K562 (cell line): ENCODE data around the gene JPH2. TPM values are rescaled to one million over a fixed set of nuclear protein-coding genes. Genes with fewer than 3 reads are reported as not detected.

Experiments used
- ATAC-seq: fragments of 200-7000 bp; cut with Tn5 transposase; 3 replicates; pipeline ENCODE4 v1.9.1; 2020; ENCODE audit warnings: moderate library complexity
- BruUV-seq: library from RNA; stranded (reverse); fragments of 400-500 nt; replicated peaks from 2 replicates; lab custom pipeline; 2021; lab: Mats Ljungman, UMichigan
- CTCF ChIA-PET: fragments of 300-600 bp; formaldehyde crosslinking; extraction: SDS; loops from one replicate; lab custom pipeline; 2021; ENCODE audit warnings: low intra/inter-chr PET ratio; lab: Yijun Ruan, JAX
- POLR2A ChIA-PET: fragments of 300-600, 350-650 bp; sonication (Branson Sonifier 250); formaldehyde crosslinking; extraction: SDS; loops from one replicate; lab custom pipeline; 2021; ENCODE audit warnings: antibody characterized with exemption, inconsistent platforms; lab: Yijun Ruan, JAX
- DNase-seq, 4 experiments: peaks; one replicate each; pipeline versions ENCODE4 v3.0.0 to v3.0.0-alpha.2; 2011 to 2018; ENCODE audit warnings: low spot score in 3 of 4, mixed read lengths in 3 of 4; ENCODE audit errors: extremely low read depth in 1 of 4
- FAIRE-seq: peaks from 2 replicates; lab custom pipeline; 2011; peaks lifted over from hg19 to GRCh38; lab: Jason Lieb, UNC
- H2AFZ ChIP-seq: 2 replicates; pipeline ENCODE4 v1.6.0; 2011; ENCODE audit warnings: low read depth, low read length, control low read depth, inconsistent platforms
- H3K27ac ChIP-seq: fragments of 200-600 bp; 3 replicates; pipeline ENCODE4 v1.8.0; 2011; ENCODE audit warnings: low read depth, mild to moderate bottlenecking, control low read depth, inconsistent platforms, low read length, moderate library complexity, mixed read lengths; ENCODE audit errors: extremely low read depth
- H3K27me3 ChIP-seq, 2 experiments: fragments of 300-600 bp in 1 of 2; 2 replicates in 1 of 2; 3 replicates in 1 of 2; pipeline versions ENCODE4 v1.6.0 to v1.8.0; 2011; ENCODE audit warnings: inconsistent platforms in 2 of 2, low read length in 2 of 2, mild to moderate bottlenecking in 1 of 2, mixed read lengths in 1 of 2, moderate library complexity in 1 of 2; ENCODE audit not compliant: control insufficient read depth in 2 of 2, insufficient read depth in 2 of 2
- H3K36me3 ChIP-seq: fragments of 300-600 bp; 3 replicates; pipeline ENCODE4 v1.8.0; 2011; ENCODE audit warnings: mild to moderate bottlenecking, low read length, inconsistent platforms; ENCODE audit not compliant: control insufficient read depth, insufficient read depth
- H3K4me1 ChIP-seq, 2 experiments: fragments of 200-600 bp in 1 of 2; replicated peaks in 1 of 2; 2 replicates in 1 of 2; 3 replicates in 1 of 2; pipeline versions ENCODE4 v1.5.1 to v1.8.0; 2011; ENCODE audit warnings: inconsistent platforms in 2 of 2, low read length in 2 of 2, mild to moderate bottlenecking in 1 of 2, mixed read lengths in 1 of 2, moderate library complexity in 1 of 2; ENCODE audit not compliant: control insufficient read depth in 2 of 2, insufficient read depth in 2 of 2
- H3K4me2 ChIP-seq: 2 replicates; pipeline ENCODE4 v1.6.1; 2011; ENCODE audit warnings: low read length, control low read depth, inconsistent platforms, mixed read lengths; ENCODE audit not compliant: insufficient read depth
- H3K4me3 ChIP-seq: fragments of 200-600 bp; sonication (generic), shearing (Covaris generic); 2 replicates; pipeline ENCODE4 v1.5.1; 2016; ENCODE audit warnings: control low read depth, inconsistent platforms
- H3K79me2 ChIP-seq: fragments of 200-600 bp; 3 replicates; pipeline ENCODE4 v1.8.0; 2011; ENCODE audit warnings: low read length, inconsistent platforms; ENCODE audit not compliant: control insufficient read depth, insufficient read depth
- H3K9ac ChIP-seq, 2 experiments: 2 replicates each; pipeline versions ENCODE4 v1.6.0 to v1.6.1; 2011; ENCODE audit warnings: low read depth in 2 of 2, low read length in 2 of 2, control low read depth in 1 of 2, inconsistent platforms in 1 of 2, mild to moderate bottlenecking in 1 of 2, mixed read lengths in 1 of 2; ENCODE audit not compliant: insufficient read depth in 1 of 2
- H3K9me1 ChIP-seq: one replicate; pipeline ENCODE4 v1.6.0; 2011; ENCODE audit warnings: inconsistent platforms, mild to moderate bottlenecking, low read length, moderate library complexity; ENCODE audit not compliant: control insufficient read depth, insufficient read depth
- H3K9me3 ChIP-seq: replicated peaks from 2 replicates; pipeline ENCODE4 v1.5.1; 2011; ENCODE audit warnings: low read depth, low read length, inconsistent platforms; ENCODE audit not compliant: control insufficient read depth, insufficient read depth
- H4K20me1 ChIP-seq: replicated peaks from 2 replicates; pipeline ENCODE4 v1.6.1; 2011; ENCODE audit warnings: low read length, inconsistent platforms, mixed read lengths; ENCODE audit not compliant: control insufficient read depth, insufficient read depth
- RNF2 ChIP-seq: sonication (generic); IDR thresholded peaks from 2 replicates; pipeline ENCODE4 v1.6.1; 2016
- ZNF764 ChIP-seq: fragments of 250-450 bp; sonication (Bioruptor Pico); IDR thresholded peaks from 2 replicates; pipeline ENCODE4 v1.4.0; 2020; ENCODE audit warnings: low read depth, mild to moderate bottlenecking, moderate library complexity
- WGBS: fragments of 100-300 bp; shearing (Covaris generic); methylation state at CpG from one replicate; pipeline ENCODE4 v1.1.6; 2016; ENCODE audit warnings: low coverage, mixed read lengths; ENCODE audit not compliant: insufficient coverage; ENCODE audit errors: missing lambda C conversion rate; 5-methylcytosine and 5-hydroxymethylcytosine counted together
- in situ Hi-C: fragments of 300-500 bp; cut with MboI; formaldehyde crosslinking; loops from 4 replicates; pipeline ENCODE4 v1.15.0; 2018; ENCODE audit warnings: inconsistent platforms, mixed read lengths
- intact Hi-C: fragments of 100-400 bp; cut with micrococcal nuclease; formaldehyde crosslinking; loops from 2 replicates; pipeline ENCODE4 v1.14.2; 2022
- polyA plus RNA-seq, 8 experiments: library from polyadenylated mRNA; depleted of rRNA in 4 of 8; stranded (reverse) in 5 of 8; unstranded in 3 of 8; fragments of >200 nt; fragmentation: Nextera tagmentation in 2 of 8; fragmentation: Illumina TruSeq in 1 of 8; extraction: Ambion mirVana in 2 of 8; extraction: Trizol in 1 of 8; gene quantifications; 2 replicates each; pipeline versions ENCODE4 v1.2.1 to v1.2.3, GENCODE V29; 2011 to 2014; ENCODE audit warnings: inconsistent platforms in 1 of 8, missing spikeins in 1 of 8
- total RNA-seq, 7 experiments: library from RNA; depleted of rRNA in 6 of 7; stranded (reverse); fragments of >200 nt in 6 of 7; fragmentation: Illumina TruSeq in 2 of 7; extraction: Trizol in 2 of 7; gene quantifications; 2 replicates each; pipeline versions ENCODE4 v1.2.1 to v1.2.3, GENCODE V29; 2011 to 2021; ENCODE audit warnings: low replicate concordance in 1 of 7
- TF ChIP-seq, protein P1 (sequence below): IDR thresholded peaks from 2 replicates; pipeline ENCODE4 v1.6.1; 2011; ENCODE audit warnings: borderline replicate concordance, low read depth, mild to moderate bottlenecking, moderate library complexity, low read length; ENCODE audit not compliant: insufficient read depth, poor library complexity, severe bottlenecking
- TF ChIP-seq, protein P2 (sequence below), 3 experiments: IDR thresholded peaks in 2 of 3; conservative IDR thresholded peaks in 1 of 3; 2 replicates each; pipeline ENCODE4 v1.5.1; 2011 to 2012; ENCODE audit warnings: low read length in 3 of 3, mild to moderate bottlenecking in 3 of 3, control low read depth in 2 of 3, improper control_type of control experiment in 1 of 3, inconsistent platforms in 1 of 3, low read depth in 1 of 3, mixed read lengths in 1 of 3, moderate library complexity in 1 of 3; ENCODE audit not compliant: insufficient read depth in 2 of 3

Gene JPH2
- total and polyA plus RNA-seq, 9 of the 15 experiments (the other 6 are each of a cell fraction or from before 2014, with no cell fraction given), result not detected

DNA sequence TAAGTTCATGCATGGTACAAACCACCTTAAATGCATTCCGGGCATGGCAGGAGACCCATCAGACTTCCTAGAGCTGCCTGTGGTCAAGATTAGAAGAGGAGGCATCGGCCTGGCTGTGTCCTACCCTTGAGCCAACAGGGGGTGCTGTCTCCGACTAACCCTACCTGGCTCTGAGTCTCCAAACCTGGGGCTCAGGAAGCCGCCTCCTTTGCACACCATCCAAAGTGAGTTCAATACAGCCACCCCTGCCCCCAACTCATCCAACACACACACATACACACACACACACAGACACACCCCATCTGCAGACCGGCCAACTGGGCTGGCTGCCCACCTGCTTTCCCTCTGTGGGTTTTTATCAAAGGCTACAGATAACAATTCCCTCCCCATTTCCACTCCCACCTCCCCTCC is 77.0 kb downstream of the JPH2 start:
- no TSS peak for BruUV-seq
- Histone ChIP-seq H3K4me3 (no peak overlapping the region), H3K4me1 (no peaks in the 10 kb centered on the region; a peak in 1 of 5 replicates), H4K20me1 (peaks cover 5% of the 10 kb centered on the region; the same call in 1 of the 2 replicates), H2AFZ (no peak overlapping the region), H3K79me2 (no peaks in the 10 kb centered on the region), H3K9ac (no peak overlapping the region), H3K27ac (no peak overlapping the region), H3K9me3 (no peaks in the 10 kb centered on the region), H3K9me1 (no peaks in the 10 kb centered on the region), H3K27me3 (peaks cover 10 to 28% of the 10 kb centered on the region in 2 experiments; a peak in 4 of 5 replicates), H3K4me2 (no peak overlapping the region), H3K36me3 (no peaks in the 10 kb centered on the region)
- intact Hi-C loops (loop anchor here (10.0 kb wide), 1 partner anchor 355 kb away; no protein-coding TSS in a partner anchor), in situ Hi-C loops (no loop called here)
- peak; percentile 83 for ATAC-seq
- ChIA-PET POLR2A (interaction anchor here (0.7 kb wide), 1 partner anchor 106 kb away, joined by 3 read pairs; no protein-coding TSS in a partner anchor), CTCF (no interaction called here)
- FAIRE-seq, result peak; percentile 44
- peak; percentile 28 to 46 (median 38) for DNase-seq
- WGBS, result 0% methylated on average over 5 of the region's 5 CpGs
- no peak for TF ChIP-seq RNF2
- TF ChIP-seq ZNF764 (CRISPR knock-in tag), result 0 out of 2 replicates have a peak, but pooled peaks have one; percentile 20
- TF ChIP-seq, protein P1, sequence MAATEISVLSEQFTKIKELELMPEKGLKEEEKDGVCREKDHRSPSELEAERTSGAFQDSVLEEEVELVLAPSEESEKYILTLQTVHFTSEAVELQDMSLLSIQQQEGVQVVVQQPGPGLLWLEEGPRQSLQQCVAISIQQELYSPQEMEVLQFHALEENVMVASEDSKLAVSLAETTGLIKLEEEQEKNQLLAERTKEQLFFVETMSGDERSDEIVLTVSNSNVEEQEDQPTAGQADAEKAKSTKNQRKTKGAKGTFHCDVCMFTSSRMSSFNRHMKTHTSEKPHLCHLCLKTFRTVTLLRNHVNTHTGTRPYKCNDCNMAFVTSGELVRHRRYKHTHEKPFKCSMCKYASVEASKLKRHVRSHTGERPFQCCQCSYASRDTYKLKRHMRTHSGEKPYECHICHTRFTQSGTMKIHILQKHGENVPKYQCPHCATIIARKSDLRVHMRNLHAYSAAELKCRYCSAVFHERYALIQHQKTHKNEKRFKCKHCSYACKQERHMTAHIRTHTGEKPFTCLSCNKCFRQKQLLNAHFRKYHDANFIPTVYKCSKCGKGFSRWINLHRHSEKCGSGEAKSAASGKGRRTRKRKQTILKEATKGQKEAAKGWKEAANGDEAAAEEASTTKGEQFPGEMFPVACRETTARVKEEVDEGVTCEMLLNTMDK, result peak; percentile 32
- TF ChIP-seq, protein P2, sequence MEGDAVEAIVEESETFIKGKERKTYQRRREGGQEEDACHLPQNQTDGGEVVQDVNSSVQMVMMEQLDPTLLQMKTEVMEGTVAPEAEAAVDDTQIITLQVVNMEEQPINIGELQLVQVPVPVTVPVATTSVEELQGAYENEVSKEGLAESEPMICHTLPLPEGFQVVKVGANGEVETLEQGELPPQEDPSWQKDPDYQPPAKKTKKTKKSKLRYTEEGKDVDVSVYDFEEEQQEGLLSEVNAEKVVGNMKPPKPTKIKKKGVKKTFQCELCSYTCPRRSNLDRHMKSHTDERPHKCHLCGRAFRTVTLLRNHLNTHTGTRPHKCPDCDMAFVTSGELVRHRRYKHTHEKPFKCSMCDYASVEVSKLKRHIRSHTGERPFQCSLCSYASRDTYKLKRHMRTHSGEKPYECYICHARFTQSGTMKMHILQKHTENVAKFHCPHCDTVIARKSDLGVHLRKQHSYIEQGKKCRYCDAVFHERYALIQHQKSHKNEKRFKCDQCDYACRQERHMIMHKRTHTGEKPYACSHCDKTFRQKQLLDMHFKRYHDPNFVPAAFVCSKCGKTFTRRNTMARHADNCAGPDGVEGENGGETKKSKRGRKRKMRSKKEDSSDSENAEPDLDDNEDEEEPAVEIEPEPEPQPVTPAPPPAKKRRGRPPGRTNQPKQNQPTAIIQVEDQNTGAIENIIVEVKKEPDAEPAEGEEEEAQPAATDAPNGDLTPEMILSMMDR (IDR thresholded peaks at IDR 0.05 in 2 of 3, conservative IDR thresholded peaks at IDR 0.05 in 1 of 3; ENCODE audit: insufficient read depth in 2 of 3, low read depth in 1 of 3, low read length in 3 of 3), result peak; percentile 36 to 57 (median 45); a peak in 5 of 6 replicates
